ENCODE results near the gene NPR1.
A peak's percentile ranks its signal among the peaks of the same experiment; 100 is the strongest.

NPR1 gene

DNA sequence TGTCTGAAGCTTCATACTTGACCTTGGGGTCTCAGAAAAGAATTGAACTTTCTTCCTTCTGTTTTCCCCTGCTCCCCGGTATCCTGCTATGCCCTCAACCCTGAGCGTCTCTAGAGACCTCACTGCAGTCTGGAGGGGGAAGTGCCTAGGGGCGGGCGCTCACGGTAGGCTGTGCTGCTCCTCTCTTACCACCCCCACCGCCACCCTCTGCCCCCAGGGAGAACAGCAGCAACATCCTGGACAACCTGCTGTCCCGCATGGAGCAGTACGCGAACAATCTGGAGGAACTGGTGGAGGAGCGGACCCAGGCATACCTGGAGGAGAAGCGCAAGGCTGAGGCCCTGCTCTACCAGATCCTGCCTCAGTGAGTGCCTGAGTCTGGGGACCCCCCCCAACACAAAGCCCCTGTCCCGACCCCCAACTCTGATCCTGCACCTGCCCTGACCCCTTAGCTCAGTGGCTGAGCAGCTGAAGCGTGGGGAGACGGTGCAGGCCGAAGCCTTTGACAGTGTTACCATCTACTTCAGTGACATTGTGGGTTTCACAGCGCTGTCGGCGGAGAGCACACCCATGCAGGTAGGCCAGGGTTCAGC lies 10.3 kb downstream of the NPR1 start:
- Histone ChIP-seq H2BK120ac (ENCODE audit: low read depth, low read length) (no peak overlapping the region), H3K79me1 (replicated peaks; ENCODE audit: low read length, poor library complexity, severe bottlenecking) (no peaks in the 10 kb centered on the region), H3K23ac (ENCODE audit: low read length in 2 of 2) (no peak overlapping the region), H3K9me3 (ENCODE audit: control insufficient read depth, low read length) (no peaks in the 10 kb centered on the region), H3K9ac (ENCODE audit: low read length) (no peak overlapping the region), H3K36me3 (ENCODE audit: control insufficient read depth in 1 of 2, insufficient read depth in 2 of 2, low read depth in 1 of 2, low read length in 2 of 2) (peaks cover 0 to 39% of the 10 kb centered on the region in 2 experiments), H3K27ac (ENCODE audit: low read length, poor library complexity, severe bottlenecking) (no peak overlapping the region), H3K4me3 (ENCODE audit: insufficient read depth in 1 of 2, low read depth in 1 of 2, low read length in 2 of 2) (no peak overlapping the region), H3K18ac (ENCODE audit: low read depth in 1 of 2, low read length in 2 of 2) (no peak overlapping the region), H2BK12ac (ENCODE audit: low read length in 2 of 2) (no peak overlapping the region), H3K14ac (ENCODE audit: low read length in 2 of 2) (no peak overlapping the region), H3K4ac (ENCODE audit: low read depth in 1 of 2, low read length in 2 of 2) (no peak overlapping the region), H3K27me3 (ENCODE audit: control insufficient read depth in 1 of 2, insufficient read depth in 1 of 2, low read length in 2 of 2) (peaks cover 0 to 12% of the 10 kb centered on the region in 2 experiments), H2BK5ac (ENCODE audit: low read depth, low read length, poor library complexity, severe bottlenecking) (no peak overlapping the region), H3K4me1 (ENCODE audit: control insufficient read depth, insufficient read depth, low read depth, low read length) (peaks cover 2% of the 10 kb centered on the region), H2BK15ac (ENCODE audit: low read depth, poor library complexity, severe bottlenecking) (no peak overlapping the region), H4K91ac (ENCODE audit: low read length) (no peak overlapping the region), H2AFZ (ENCODE audit: low read depth, low read length) (no peak overlapping the region), H4K8ac (ENCODE audit: low read length) (no peak overlapping the region), H3K4me2 (ENCODE audit: low read length, poor library complexity, severe bottlenecking) (no peak overlapping the region), H2AK5ac (ENCODE audit: low read length, severe bottlenecking) (no peak overlapping the region)
- WGBS = 88% methylated on average over 18 of the region's 18 CpGs
- DNase-seq = no peak

DNA sequence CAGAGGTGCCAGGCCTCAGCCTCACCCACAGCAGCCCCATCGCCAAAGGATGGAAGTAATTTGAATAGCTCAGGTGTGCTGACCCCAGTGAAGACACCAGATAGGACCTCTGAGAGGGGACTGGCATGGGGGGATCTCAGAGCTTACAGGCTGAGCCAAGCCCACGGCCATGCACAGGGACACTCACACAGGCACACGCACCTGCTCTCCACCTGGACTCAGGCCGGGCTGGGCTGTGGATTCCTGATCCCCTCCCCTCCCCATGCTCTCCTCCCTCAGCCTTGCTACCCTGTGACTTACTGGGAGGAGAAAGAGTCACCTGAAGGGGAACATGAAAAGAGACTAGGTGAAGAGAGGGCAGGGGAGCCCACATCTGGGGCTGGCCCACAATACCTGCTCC lies 15.0 kb downstream of the NPR1 start:
- Histone ChIP-seq H2BK5ac (ENCODE audit: low read depth, low read length, poor library complexity, severe bottlenecking) (no peak overlapping the region), H3K9me3 (ENCODE audit: control insufficient read depth, low read length) (no peaks in the 10 kb centered on the region), H3K23ac (ENCODE audit: low read length in 2 of 2) (no peak overlapping the region), H3K36me3 (ENCODE audit: control insufficient read depth in 1 of 2, insufficient read depth in 2 of 2, low read depth in 1 of 2, low read length in 2 of 2) (peaks cover 0 to 14% of the 10 kb centered on the region in 2 experiments), H3K4me1 (ENCODE audit: control insufficient read depth, insufficient read depth, low read depth, low read length) (peaks cover 16% of the 10 kb centered on the region), H3K9ac (ENCODE audit: low read length) (no peak overlapping the region), H3K4me2 (ENCODE audit: low read length, poor library complexity, severe bottlenecking) (no peak overlapping the region), H2BK12ac (ENCODE audit: low read length in 2 of 2) (no peak overlapping the region), H2BK15ac (ENCODE audit: low read depth, poor library complexity, severe bottlenecking) (no peak overlapping the region), H3K18ac (ENCODE audit: low read depth in 1 of 2, low read length in 2 of 2) (no peak overlapping the region), H3K79me1 (replicated peaks; ENCODE audit: low read length, poor library complexity, severe bottlenecking) (no peaks in the 10 kb centered on the region), H2AFZ (ENCODE audit: low read depth, low read length) (no peak overlapping the region), H4K8ac (ENCODE audit: low read length) (no peak overlapping the region), H3K27me3 (ENCODE audit: control insufficient read depth in 1 of 2, insufficient read depth in 1 of 2, low read length in 2 of 2) (no peaks in the 10 kb centered on the region), H3K4me3 (ENCODE audit: insufficient read depth in 1 of 2, low read depth in 1 of 2, low read length in 2 of 2) (no peak overlapping the region), H3K14ac (ENCODE audit: low read length in 2 of 2) (no peak overlapping the region), H3K4ac (ENCODE audit: low read depth in 1 of 2, low read length in 2 of 2) (no peak overlapping the region), H4K91ac (ENCODE audit: low read length) (no peak overlapping the region), H2AK5ac (ENCODE audit: low read length, severe bottlenecking) (no peak overlapping the region), H2BK120ac (ENCODE audit: low read depth, low read length) (no peak overlapping the region), H3K27ac (ENCODE audit: low read length, poor library complexity, severe bottlenecking) (no peak overlapping the region)
- 100% methylated on average over 3 of the region's 4 CpGs for WGBS
- no peak for DNase-seq

DNA sequence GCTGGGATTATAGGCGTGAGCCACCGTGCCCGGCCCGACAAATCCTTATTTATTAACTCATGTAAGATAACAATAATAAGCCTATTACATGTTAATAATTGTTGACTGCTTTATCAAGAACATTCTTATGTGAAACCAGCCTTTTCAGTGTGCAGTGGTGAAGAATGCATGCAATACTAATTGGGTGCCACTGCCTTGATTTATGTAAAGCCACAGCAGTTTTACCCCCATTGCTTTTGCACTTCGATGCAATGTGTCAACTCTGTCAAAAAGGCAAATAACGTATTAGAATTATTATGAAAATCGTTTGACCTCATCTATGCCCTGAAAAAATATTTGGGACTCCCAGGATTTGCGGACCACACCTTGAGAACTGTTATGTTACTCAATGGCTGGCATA lies 18.3 kb downstream of the NPR1 start:
- Histone ChIP-seq H3K23ac (ENCODE audit: low read length in 2 of 2) (no peak overlapping the region), H2BK15ac (ENCODE audit: low read depth, poor library complexity, severe bottlenecking) (no peak overlapping the region), H3K36me3 (ENCODE audit: control insufficient read depth in 1 of 2, insufficient read depth in 2 of 2, low read depth in 1 of 2, low read length in 2 of 2) (no peaks in the 10 kb centered on the region), H3K14ac (ENCODE audit: low read length in 2 of 2) (no peak overlapping the region), H3K27me3 (ENCODE audit: control insufficient read depth in 1 of 2, insufficient read depth in 1 of 2, low read length in 2 of 2) (no peaks in the 10 kb centered on the region), H3K9me3 (ENCODE audit: control insufficient read depth, low read length) (no peaks in the 10 kb centered on the region), H2BK5ac (ENCODE audit: low read depth, low read length, poor library complexity, severe bottlenecking) (no peak overlapping the region), H3K4me3 (ENCODE audit: insufficient read depth in 1 of 2, low read depth in 1 of 2, low read length in 2 of 2) (no peak overlapping the region), H3K9ac (ENCODE audit: low read length) (peak overlapping the region; percentile 70), H2AK5ac (ENCODE audit: low read length, severe bottlenecking) (no peak overlapping the region), H2BK120ac (ENCODE audit: low read depth, low read length) (no peak overlapping the region), H2AFZ (ENCODE audit: low read depth, low read length) (no peak overlapping the region), H4K91ac (ENCODE audit: low read length) (no peak overlapping the region), H4K8ac (ENCODE audit: low read length) (no peak overlapping the region), H3K4me2 (ENCODE audit: low read length, poor library complexity, severe bottlenecking) (no peak overlapping the region), H2BK12ac (ENCODE audit: low read length in 2 of 2) (no peak overlapping the region), H3K27ac (ENCODE audit: low read length, poor library complexity, severe bottlenecking) (no peak overlapping the region), H3K79me1 (replicated peaks; ENCODE audit: low read length, poor library complexity, severe bottlenecking) (no peaks in the 10 kb centered on the region), H3K4ac (ENCODE audit: low read depth in 1 of 2, low read length in 2 of 2) (no peak overlapping the region), H3K18ac (ENCODE audit: low read depth in 1 of 2, low read length in 2 of 2) (peak overlapping the region in 1 of 2 experiments; percentile 64), H3K4me1 (ENCODE audit: control insufficient read depth, insufficient read depth, low read depth, low read length) (peaks cover 16% of the 10 kb centered on the region)
- WGBS = 75% methylated on average over 4 of the region's 8 CpGs
- no peak for DNase-seq

DNA sequence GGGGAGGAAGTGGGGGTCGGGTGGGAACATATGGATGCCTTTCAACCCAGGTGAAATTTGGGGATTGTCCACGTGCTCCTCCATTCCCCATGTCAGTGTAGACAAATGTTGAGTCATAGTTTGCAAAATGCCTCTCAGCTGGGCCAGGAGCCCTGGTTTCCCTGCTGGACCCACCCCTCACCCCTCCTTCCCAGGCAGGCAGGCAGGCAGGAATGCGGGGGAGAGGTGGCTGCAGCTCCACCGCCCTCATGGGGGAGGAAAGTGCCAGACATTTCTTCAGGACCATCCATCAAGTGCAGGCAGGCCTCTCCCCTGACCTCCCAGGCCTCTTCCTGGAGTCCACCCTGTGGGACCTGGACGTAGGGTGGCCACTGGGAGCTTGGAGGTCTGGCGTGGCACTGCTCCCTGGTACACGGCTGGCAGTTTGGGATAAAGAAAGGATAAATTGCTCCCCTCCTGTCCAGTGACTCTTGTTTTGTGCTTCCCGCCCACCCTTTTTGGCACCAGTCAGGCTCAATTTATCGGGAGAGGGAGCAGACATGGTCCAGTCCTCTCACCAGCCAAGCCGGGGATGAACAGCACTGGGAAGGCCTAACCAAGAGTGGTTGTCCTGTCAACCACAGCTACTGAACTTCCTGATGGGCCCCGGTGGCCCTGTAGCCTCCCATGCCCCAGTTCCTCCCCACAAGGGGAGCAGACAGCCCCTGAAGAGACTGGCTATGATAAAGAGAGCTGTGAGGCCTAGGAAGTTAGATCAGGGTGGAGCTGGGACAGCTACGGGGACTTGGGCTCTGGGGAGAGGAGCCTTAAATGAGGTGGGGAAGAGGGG lies 18.9 kb downstream of the NPR1 start:
- H2BK5ac ChIP-seq (ENCODE audit: low read depth, low read length, poor library complexity, severe bottlenecking) = no peak overlapping the region
- H3K27ac ChIP-seq (ENCODE audit: low read length, poor library complexity, severe bottlenecking) = no peak overlapping the region
- H3K9ac ChIP-seq (ENCODE audit: low read length) = peak overlapping the region; percentile 70
- no peaks in the 10 kb centered on the region for H3K27me3 ChIP-seq (ENCODE audit: control insufficient read depth in 1 of 2, insufficient read depth in 1 of 2, low read length in 2 of 2)
- no peak overlapping the region for H3K4me3 ChIP-seq (ENCODE audit: insufficient read depth in 1 of 2, low read depth in 1 of 2, low read length in 2 of 2)
- H3K4me2 ChIP-seq (ENCODE audit: low read length, poor library complexity, severe bottlenecking) = no peak overlapping the region
- H3K18ac ChIP-seq (ENCODE audit: low read depth in 1 of 2, low read length in 2 of 2) = peak overlapping the region; percentile 53 to 64
- H3K9me3 ChIP-seq (ENCODE audit: control insufficient read depth, low read length) = no peaks in the 10 kb centered on the region
- no peak overlapping the region for H2AK5ac ChIP-seq (ENCODE audit: low read length, severe bottlenecking)
- H2BK15ac ChIP-seq (ENCODE audit: low read depth, poor library complexity, severe bottlenecking) = peak overlapping the region; percentile 60
- DNase-seq = no peak
- WGBS = 64% methylated on average over 11 of the region's 12 CpGs
- H3K23ac ChIP-seq (ENCODE audit: low read length in 2 of 2) = peak overlapping the region in 1 of 2 experiments; percentile 14
- H2AFZ ChIP-seq (ENCODE audit: low read depth, low read length) = peak overlapping the region; percentile 93
- peak overlapping the region in 1 of 2 experiments; percentile 23 for H2BK12ac ChIP-seq (ENCODE audit: low read length in 2 of 2)
- peak overlapping the region; percentile 17 to 35 for H3K4ac ChIP-seq (ENCODE audit: low read depth in 1 of 2, low read length in 2 of 2)
- no peaks in the 10 kb centered on the region for H3K79me1 ChIP-seq (replicated peaks; ENCODE audit: low read length, poor library complexity, severe bottlenecking)
- no peaks in the 10 kb centered on the region for H3K36me3 ChIP-seq (ENCODE audit: control insufficient read depth in 1 of 2, insufficient read depth in 2 of 2, low read depth in 1 of 2, low read length in 2 of 2)
- no peak overlapping the region for H2BK120ac ChIP-seq (ENCODE audit: low read depth, low read length)
- H4K8ac ChIP-seq (ENCODE audit: low read length) = peak overlapping the region; percentile 96
- peaks cover 16% of the 10 kb centered on the region for H3K4me1 ChIP-seq (ENCODE audit: control insufficient read depth, insufficient read depth, low read depth, low read length)
- H3K14ac ChIP-seq (ENCODE audit: low read length in 2 of 2) = peak overlapping the region in 1 of 2 experiments; percentile 7
- peak overlapping the region; percentile 66 for H4K91ac ChIP-seq (ENCODE audit: low read length)
